DMS153 treated with DMSO at 0.1 percent for 48 hours (cell line): ENCODE measurements around the gene CCNA1.

Source experiments
- DNase-seq: peaks from one replicate; lab custom pipeline; 2025; ENCODE audit not compliant: unreplicated experiment; lab: John Stamatoyannopoulos, UW

CCNA1 gene

GRCh38 chr13:36453516-36453915 is 21.2 kb downstream of the CCNA1 start:
- DNase-seq, result peak; percentile 48

GRCh38 chr13:36454121-36454520 is 21.8 kb downstream of the CCNA1 start:
- no peak for DNase-seq

- DNase-seq, result no peak
These were observed 22.7 kb downstream of the CCNA1 start for GRCh38 chr13:36454987-36455386.

GRCh38 chr13:36456577-36456976 is 24.3 kb downstream of the CCNA1 start:
- DNase-seq, result no peak

- no peak for DNase-seq
These were observed 29.2 kb downstream of the CCNA1 start for GRCh38 chr13:36461506-36461905.

GRCh38 chr13:36475468-36475867 is 43.2 kb downstream of the CCNA1 start:
- DNase-seq, result no peak

GRCh38 chr13:36476661-36477060 is 44.4 kb downstream of the CCNA1 start:
- no peak for DNase-seq

- DNase-seq, result no peak
These were observed 48.6 kb downstream of the CCNA1 start for GRCh38 chr13:36480726-36481427.

- DNase-seq, result no peak
These were observed 57.8 kb downstream of the CCNA1 start for GRCh38 chr13:36490055-36490454.
